Uterus (tissue), 4 donors: ENCODE results near the gene C1orf74. TPM values are rescaled to one million over a fixed set of nuclear protein-coding genes. Genes with fewer than 3 reads are reported as not detected.

ENCODE experiments used
- DNase-seq, 2 donors: peaks; one replicate each; pipeline ENCODE4 v3.0.0-alpha.2; 2019 to 2020
- H3K27ac ChIP-seq, 2 donors: fragments of 200-600 bp; sonication (generic); 1 replicate in 1 of 2; 2 replicates in 1 of 2; pipeline ENCODE4 v1.5.1; 2016 to 2018
- H3K27me3 ChIP-seq, 2 donors: fragments of 200-600 bp; sonication (generic); one replicate each; pipeline ENCODE4 v1.5.1; 2018 to 2019; ENCODE audit warnings: control low read depth in 1 of 2
- H3K36me3 ChIP-seq, 2 donors: fragments of 200-600 bp; sonication (generic); one replicate each; pipeline ENCODE4 v1.5.1; 2019; ENCODE audit warnings: control low read depth in 1 of 2
- H3K4me1 ChIP-seq, 2 donors: fragments of 200-600 bp; sonication (generic); one replicate each; pipeline ENCODE4 v1.5.1; 2018 to 2019; ENCODE audit warnings: control low read depth in 1 of 2
- H3K4me3 ChIP-seq, 2 donors: fragments of 200-600 bp; sonication (generic); 1 replicate in 1 of 2; 2 replicates in 1 of 2; pipeline ENCODE4 v1.5.1; 2018 to 2019; ENCODE audit warnings: mild to moderate bottlenecking in 1 of 2
- H3K9me3 ChIP-seq, 2 donors: fragments of 200-600 bp; sonication (generic); one replicate each; pipeline ENCODE4 v1.5.1; 2019; ENCODE audit warnings: control low read depth in 1 of 2
- POLR2A ChIP-seq, 2 donors: fragments of 450-650 bp; IDR thresholded peaks; one replicate each; pipeline ENCODE4 v1.6.1; 2016; ENCODE audit warnings: antibody characterized with exemption in 2 of 2, mild to moderate bottlenecking in 1 of 2, moderate library complexity in 1 of 2
- intact Hi-C: fragments of 100-400 bp; cut with DNase I; formaldehyde crosslinking; loops from one replicate; pipeline ENCODE4 v1.15.1; 2023; ENCODE audit warnings: low total_unique reads
- total RNA-seq, 4 donors: library from RNA; depleted of rRNA in 3 of 4; stranded (reverse); fragments of >200 nt in 3 of 4; gene quantifications; one replicate each; pipeline versions ENCODE4 v1.1.0 to v1.2.4, GENCODE V29; 2014 to 2023
- TF ChIP-seq, protein P1 (sequence below), 4 experiments: fragments of 200-600 bp in 2 of 4; fragments of 450-650 bp in 2 of 4; sonication (generic) in 2 of 4; IDR thresholded peaks; one replicate each; pipeline ENCODE4 v1.5.1; 2016 to 2019; ENCODE audit warnings: antibody characterized with exemption in 4 of 4, mild to moderate bottlenecking in 2 of 4, moderate library complexity in 1 of 4
- donor health status: DM: yes; HTN: yes; CAD: no.

The C1orf74 gene
- total RNA-seq, 4 donors from 2014 or later, result 0.88 to 5.0 (median 1.3) TPM

GRCh38 chr1:209736490-209737117 lies 47.8 kb downstream of the C1orf74 start:
- no peak for DNase-seq
- Histone ChIP-seq H3K27me3 (no peaks in the 10 kb centered on the region), H3K9me3 (no peaks in the 10 kb centered on the region), H3K4me3 (no peak overlapping the region), H3K4me1 (no peaks in the 10 kb centered on the region), H3K27ac (no peak overlapping the region), H3K36me3 (no peaks in the 10 kb centered on the region)
- no peak for TF ChIP-seq POLR2A (IDR thresholded peaks at IDR 0.05)
- TF ChIP-seq, protein P1, sequence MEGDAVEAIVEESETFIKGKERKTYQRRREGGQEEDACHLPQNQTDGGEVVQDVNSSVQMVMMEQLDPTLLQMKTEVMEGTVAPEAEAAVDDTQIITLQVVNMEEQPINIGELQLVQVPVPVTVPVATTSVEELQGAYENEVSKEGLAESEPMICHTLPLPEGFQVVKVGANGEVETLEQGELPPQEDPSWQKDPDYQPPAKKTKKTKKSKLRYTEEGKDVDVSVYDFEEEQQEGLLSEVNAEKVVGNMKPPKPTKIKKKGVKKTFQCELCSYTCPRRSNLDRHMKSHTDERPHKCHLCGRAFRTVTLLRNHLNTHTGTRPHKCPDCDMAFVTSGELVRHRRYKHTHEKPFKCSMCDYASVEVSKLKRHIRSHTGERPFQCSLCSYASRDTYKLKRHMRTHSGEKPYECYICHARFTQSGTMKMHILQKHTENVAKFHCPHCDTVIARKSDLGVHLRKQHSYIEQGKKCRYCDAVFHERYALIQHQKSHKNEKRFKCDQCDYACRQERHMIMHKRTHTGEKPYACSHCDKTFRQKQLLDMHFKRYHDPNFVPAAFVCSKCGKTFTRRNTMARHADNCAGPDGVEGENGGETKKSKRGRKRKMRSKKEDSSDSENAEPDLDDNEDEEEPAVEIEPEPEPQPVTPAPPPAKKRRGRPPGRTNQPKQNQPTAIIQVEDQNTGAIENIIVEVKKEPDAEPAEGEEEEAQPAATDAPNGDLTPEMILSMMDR (IDR thresholded peaks at IDR 0.05), result no peak
- intact Hi-C loops, result no loop called here

DNA sequence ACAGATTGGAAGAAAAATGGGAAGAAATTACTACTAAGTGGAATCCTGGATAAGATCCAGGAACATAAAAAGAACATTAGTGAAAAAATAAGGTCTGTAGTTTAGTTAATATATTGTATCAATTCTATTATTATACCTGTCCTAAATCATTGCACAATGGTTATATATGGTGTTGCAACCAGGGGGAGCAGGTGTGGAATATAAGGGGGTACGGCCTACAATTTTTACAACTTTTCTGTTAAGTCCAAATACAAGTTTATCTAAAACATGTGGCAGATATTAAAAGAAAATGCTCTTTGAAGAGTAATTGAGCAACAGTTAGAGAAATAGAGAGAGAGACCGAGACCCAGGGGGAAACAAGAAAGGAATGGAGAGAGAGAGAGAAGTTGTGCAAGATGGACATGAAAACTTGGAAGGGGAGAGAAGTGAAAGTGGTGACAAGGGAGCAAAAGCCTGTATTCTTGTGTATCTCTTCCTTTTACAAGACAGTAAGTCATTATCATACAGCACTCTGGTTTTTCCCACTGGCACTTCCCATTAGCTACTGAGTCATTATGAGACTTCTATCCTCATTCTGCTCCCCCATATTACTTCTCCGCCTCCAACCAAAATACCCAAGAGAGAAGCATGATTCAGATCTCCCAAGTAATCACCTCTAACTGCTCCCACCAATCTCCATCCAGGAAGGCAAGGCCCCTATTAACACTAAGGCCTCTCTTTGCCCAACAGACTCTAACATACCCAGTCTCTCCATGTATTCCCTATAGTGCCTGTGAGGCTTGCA lies 50.8 kb downstream of the C1orf74 start:
- intact Hi-C loops, result no loop called here
- Histone ChIP-seq H3K36me3 (no peaks in the 10 kb centered on the region), H3K4me3 (no peak overlapping the region), H3K27ac (no peak overlapping the region), H3K9me3 (no peaks in the 10 kb centered on the region), H3K27me3 (no peaks in the 10 kb centered on the region), H3K4me1 (no peaks in the 10 kb centered on the region)
- TF ChIP-seq, protein P1 (IDR thresholded peaks at IDR 0.05), result no peak
- TF ChIP-seq POLR2A (IDR thresholded peaks at IDR 0.05), result no peak
- DNase-seq, result no peak

- Histone ChIP-seq H3K9me3 (no peaks in the 10 kb centered on the region), H3K36me3 (no peaks in the 10 kb centered on the region), H3K4me3 (no peak overlapping the region), H3K4me1 (no peaks in the 10 kb centered on the region), H3K27ac (no peak overlapping the region), H3K27me3 (no peaks in the 10 kb centered on the region)
- DNase-seq, result no peak
- intact Hi-C loops, result no loop called here
- no peak for TF ChIP-seq POLR2A (IDR thresholded peaks at IDR 0.05)
- TF ChIP-seq, protein P1 (IDR thresholded peaks at IDR 0.05), result no peak
These were observed 51.6 kb downstream of the C1orf74 start for GRCh38 chr1:209732725-209733124.

- no peak for DNase-seq
- H3K4me3 ChIP-seq, result no peak overlapping the region
- H3K27ac ChIP-seq, result no peak overlapping the region
- no peaks in the 10 kb centered on the region for H3K36me3 ChIP-seq
- H3K27me3 ChIP-seq, result no peaks in the 10 kb centered on the region
- TF ChIP-seq POLR2A (IDR thresholded peaks at IDR 0.05), result no peak
- TF ChIP-seq, protein P1 (IDR thresholded peaks at IDR 0.05), result no peak
- H3K4me1 ChIP-seq, result no peaks in the 10 kb centered on the region
- intact Hi-C loops, result no loop called here
- no peaks in the 10 kb centered on the region for H3K9me3 ChIP-seq
These were observed 54.9 kb downstream of the C1orf74 start for GRCh38 chr1:209729436-209729835.

Other genes starting within 250 kb of the C1orf74 start
- gene CAMK1G, start 200.8 kb downstream of the C1orf74 start, total RNA-seq, result 1 to 10 TPM in 1 of 4 donors, under 1 TPM in 1, not detected in 2; 0.43 to 5.6 TPM
- 10 to 100 TPM in 1 of 4 donors, under 1 TPM in 2, not detected in 1; under 0.01 to 17.4 (median 0.37) TPM for gene LAMB3, start 132.1 kb downstream of the C1orf74 start, total RNA-seq
- 10 to 100 TPM in 1 of 4 donors, 1 to 10 TPM in 1, not detected in 2; 4.5 to 13.2 TPM for gene G0S2, start 109.1 kb downstream of the C1orf74 start, total RNA-seq
- 10 to 100 TPM in 1 of 4 donors, 1 to 10 TPM in 2, under 1 TPM in 1; 0.59 to 12.8 (median 2.2) TPM for gene HSD11B1, start 79.7 kb downstream of the C1orf74 start, total RNA-seq
- gene TRAF3IP3, start 28.5 kb downstream of the C1orf74 start, total RNA-seq, result 1 to 10 TPM in 3 of 4 donors, not detected in 1; 1.3 to 3.2 (median 1.3) TPM
- gene IRF6, start 21.6 kb upstream of the C1orf74 start, total RNA-seq, result 10 to 100 TPM in 1 of 4 donors, 1 to 10 TPM in 2, under 1 TPM in 1; 0.88 to 28.3 (median 4.0) TPM
- 10 to 100 TPM in 2 of 4 donors, 1 to 10 TPM in 2; 6.8 to 12.4 (median 8.8) TPM for gene UTP25, start 43.4 kb upstream of the C1orf74 start, total RNA-seq
- gene SYT14, start 153.7 kb upstream of the C1orf74 start, total RNA-seq, result 1 to 10 TPM in 1 of 4 donors, under 1 TPM in 1, not detected in 2; under 0.01 to 1.0 TPM